WTC11 (cell line): ENCODE results near the gene KCTD1. TPM values are rescaled to one million over a fixed set of nuclear protein-coding genes. Genes with fewer than 3 reads are reported as not detected.
A peak's percentile ranks its signal among the peaks of the same experiment; 100 is the strongest.

ENCODE experiments used
- ATAC-seq: fragments of 200-7000 bp; cut with Tn5 transposase; 2 replicates; pipeline ENCODE4 v1.10.0; 2021; ENCODE audit warnings: mild to moderate bottlenecking, moderate library complexity
- CTCF ChIA-PET: fragments of 300-600 bp; sonication (Branson Sonifier 250); formaldehyde crosslinking; loops from one replicate; lab custom pipeline; 2021; ENCODE audit warnings: antibody characterized with exemption; lab: Charles Lee
- POLR2A ChIA-PET: fragments of 350-600 bp; sonication (Branson Sonifier 250); formaldehyde crosslinking; loops from one replicate; lab custom pipeline; 2021; ENCODE audit warnings: antibody characterized with exemption; lab: Charles Lee
- DNase-seq: peaks from one replicate; pipeline ENCODE4 v3.0.0; 2021; ENCODE audit warnings: low spot score
- H3K27ac Mint-ChIP-seq: 2 replicates; pipeline ENCODE4 v1.8.0; 2021; ENCODE audit warnings: mixed read lengths
- H3K27me3 Mint-ChIP-seq: 2 replicates; pipeline ENCODE4 v1.8.0; 2021; ENCODE audit warnings: low read depth, mild to moderate bottlenecking, moderate library complexity, mixed read lengths
- H3K36me3 Mint-ChIP-seq: 2 replicates; pipeline ENCODE4 v1.8.0; 2021; ENCODE audit warnings: mixed read lengths
- H3K4me1 Mint-ChIP-seq: 2 replicates; pipeline ENCODE4 v1.8.0; 2022; ENCODE audit warnings: mixed read lengths
- H3K4me3 Mint-ChIP-seq: 2 replicates; pipeline ENCODE4 v1.8.0; 2021; ENCODE audit warnings: mild to moderate bottlenecking, moderate library complexity, mixed read lengths
- H3K9me3 Mint-ChIP-seq: 2 replicates; pipeline ENCODE4 v1.8.0; 2021; ENCODE audit warnings: mixed read lengths
- AFF4 ChIP-seq: sonication (generic); formaldehyde crosslinking; IDR thresholded peaks from 2 replicates; pipeline ENCODE4 v1.8.1; 2023; ENCODE audit warnings: mild to moderate bottlenecking, missing genetic modification reagents, borderline replicate concordance
- ATF1 ChIP-seq: sonication (generic); formaldehyde crosslinking; IDR thresholded peaks from 2 replicates; pipeline ENCODE4 v1.8.1; 2023; ENCODE audit warnings: mild to moderate bottlenecking, moderate library complexity, missing genetic modification reagents
- ATF3 ChIP-seq: sonication (generic); formaldehyde crosslinking; conservative IDR thresholded peaks from 2 replicates; pipeline ENCODE4 v1.8.1; 2022; ENCODE audit warnings: mild to moderate bottlenecking, missing genetic modification reagents
- ATF6 ChIP-seq: sonication (generic); formaldehyde crosslinking; IDR thresholded peaks from 2 replicates; pipeline ENCODE4 v1.8.1; 2023; ENCODE audit warnings: mild to moderate bottlenecking, missing genetic modification reagents
- E2F5 ChIP-seq: sonication (generic); formaldehyde crosslinking; IDR thresholded peaks from 2 replicates; pipeline ENCODE4 v1.8.1; 2022; ENCODE audit warnings: mild to moderate bottlenecking, moderate library complexity, missing genetic modification reagents
- ELF4 ChIP-seq: sonication (generic); formaldehyde crosslinking; IDR thresholded peaks from 2 replicates; pipeline ENCODE4 v1.8.1; 2022; ENCODE audit warnings: low read depth, mild to moderate bottlenecking, moderate library complexity, missing genetic modification reagents
- FOXK1 ChIP-seq: sonication (generic); formaldehyde crosslinking; IDR thresholded peaks from 2 replicates; pipeline ENCODE4 v1.8.0; 2022; ENCODE audit warnings: mild to moderate bottlenecking, moderate library complexity, missing genetic modification reagents
- NR2C2 ChIP-seq: sonication (generic); formaldehyde crosslinking; IDR thresholded peaks from 2 replicates; pipeline ENCODE4 v1.8.0; 2022; ENCODE audit warnings: mild to moderate bottlenecking, missing genetic modification reagents
- NR3C1 ChIP-seq: sonication (generic); formaldehyde crosslinking; conservative IDR thresholded peaks from 2 replicates; pipeline ENCODE4 v1.8.1; 2023; ENCODE audit warnings: low read depth, mild to moderate bottlenecking, missing genetic modification reagents
- RELA ChIP-seq: sonication (generic); formaldehyde crosslinking; IDR thresholded peaks from 2 replicates; pipeline ENCODE4 v1.8.1; 2022; ENCODE audit warnings: missing genetic modification reagents, mild to moderate bottlenecking, borderline replicate concordance
- RORB ChIP-seq: fragments of 250-450 bp; sonication (Bioruptor Pico); IDR thresholded peaks from 2 replicates; pipeline ENCODE4 v1.9.0; 2021; ENCODE audit warnings: mild to moderate bottlenecking
- SMAD4 ChIP-seq: sonication (generic); formaldehyde crosslinking; IDR thresholded peaks from 2 replicates; pipeline ENCODE4 v1.8.0; 2022; ENCODE audit warnings: mild to moderate bottlenecking, missing genetic modification reagents
- ZNF219 ChIP-seq: sonication (generic); formaldehyde crosslinking; IDR thresholded peaks from 2 replicates; pipeline ENCODE4 v1.8.0; 2023; ENCODE audit warnings: missing genetic modification reagents, mild to moderate bottlenecking, borderline replicate concordance
- ZNF423 ChIP-seq: fragments of 250-450 bp; sonication (Bioruptor Pico); IDR thresholded peaks from 2 replicates; pipeline ENCODE4 v2.1.2; 2022; ENCODE audit warnings: mild to moderate bottlenecking, moderate library complexity
- total RNA-seq: library from RNA; stranded (reverse); gene quantifications from 3 replicates; pipeline ENCODE4 v1.2.3, GENCODE V29; 2021
- TF ChIP-seq, protein P1 (sequence below): sonication (generic); formaldehyde crosslinking; IDR thresholded peaks from 2 replicates; pipeline ENCODE4 v1.8.0; 2022; ENCODE audit warnings: mild to moderate bottlenecking, missing genetic modification reagents
- TF ChIP-seq, protein P2 (sequence below): sonication (generic); formaldehyde crosslinking; conservative IDR thresholded peaks from 2 replicates; pipeline ENCODE4 v1.8.1; 2023; ENCODE audit warnings: mild to moderate bottlenecking, low read depth, missing genetic modification reagents, moderate library complexity

KCTD1 gene
- total RNA-seq, 1 experiment from 2014 or later = 23.3 TPM

DNA sequence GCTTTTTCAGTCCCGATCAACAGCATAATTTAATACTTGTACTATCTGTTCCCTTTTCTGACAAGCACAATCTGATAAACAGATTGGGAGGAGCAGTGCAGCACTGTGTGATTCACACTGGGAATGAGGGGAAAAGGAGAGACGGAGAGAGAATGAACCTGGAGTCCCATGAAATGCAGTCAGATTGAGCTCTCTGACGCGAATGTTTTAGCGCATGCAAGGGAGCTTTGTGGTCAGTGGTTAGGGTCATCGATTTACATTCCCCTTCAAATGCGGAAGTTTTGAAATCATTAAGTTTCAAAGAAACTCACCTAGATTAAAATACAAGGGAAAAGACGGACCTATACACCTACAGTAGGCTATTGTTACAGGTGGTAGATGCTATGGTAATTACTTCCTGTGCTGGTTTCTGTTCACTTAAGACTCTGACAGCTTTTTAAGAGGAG lies 99.6 kb downstream of the KCTD1 start:
- POLR2A ChIA-PET = no interaction called here
- peaks cover 14% of the 10 kb centered on the region for H3K4me1 Mint-ChIP-seq
- DNase-seq = no peak
- ATAC-seq = peak; percentile 30
- no peaks in the 10 kb centered on the region; the same call in 1 of the 2 replicates for H3K27me3 Mint-ChIP-seq
- TF ChIP-seq ELF4 (CRISPR knock-in tag) = no peak
- TF ChIP-seq E2F5 (CRISPR knock-in tag) = no peak
- TF ChIP-seq NR3C1 (CRISPR knock-in tag) = no peak
- no peak for TF ChIP-seq ATF6
- TF ChIP-seq RELA (CRISPR knock-in tag) = no peak
- TF ChIP-seq SMAD4 (CRISPR knock-in tag) = no peak
- no peak for TF ChIP-seq NR2C2 (CRISPR knock-in tag)
- TF ChIP-seq ZNF219 (CRISPR knock-in tag) = no peak
- TF ChIP-seq, protein P1, sequence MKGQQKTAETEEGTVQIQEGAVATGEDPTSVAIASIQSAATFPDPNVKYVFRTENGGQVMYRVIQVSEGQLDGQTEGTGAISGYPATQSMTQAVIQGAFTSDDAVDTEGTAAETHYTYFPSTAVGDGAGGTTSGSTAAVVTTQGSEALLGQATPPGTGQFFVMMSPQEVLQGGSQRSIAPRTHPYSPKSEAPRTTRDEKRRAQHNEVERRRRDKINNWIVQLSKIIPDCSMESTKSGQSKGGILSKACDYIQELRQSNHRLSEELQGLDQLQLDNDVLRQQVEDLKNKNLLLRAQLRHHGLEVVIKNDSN (CRISPR knock-in tag) = no peak
- TF ChIP-seq ATF1 (CRISPR knock-in tag) = no peak
- TF ChIP-seq, protein P2, sequence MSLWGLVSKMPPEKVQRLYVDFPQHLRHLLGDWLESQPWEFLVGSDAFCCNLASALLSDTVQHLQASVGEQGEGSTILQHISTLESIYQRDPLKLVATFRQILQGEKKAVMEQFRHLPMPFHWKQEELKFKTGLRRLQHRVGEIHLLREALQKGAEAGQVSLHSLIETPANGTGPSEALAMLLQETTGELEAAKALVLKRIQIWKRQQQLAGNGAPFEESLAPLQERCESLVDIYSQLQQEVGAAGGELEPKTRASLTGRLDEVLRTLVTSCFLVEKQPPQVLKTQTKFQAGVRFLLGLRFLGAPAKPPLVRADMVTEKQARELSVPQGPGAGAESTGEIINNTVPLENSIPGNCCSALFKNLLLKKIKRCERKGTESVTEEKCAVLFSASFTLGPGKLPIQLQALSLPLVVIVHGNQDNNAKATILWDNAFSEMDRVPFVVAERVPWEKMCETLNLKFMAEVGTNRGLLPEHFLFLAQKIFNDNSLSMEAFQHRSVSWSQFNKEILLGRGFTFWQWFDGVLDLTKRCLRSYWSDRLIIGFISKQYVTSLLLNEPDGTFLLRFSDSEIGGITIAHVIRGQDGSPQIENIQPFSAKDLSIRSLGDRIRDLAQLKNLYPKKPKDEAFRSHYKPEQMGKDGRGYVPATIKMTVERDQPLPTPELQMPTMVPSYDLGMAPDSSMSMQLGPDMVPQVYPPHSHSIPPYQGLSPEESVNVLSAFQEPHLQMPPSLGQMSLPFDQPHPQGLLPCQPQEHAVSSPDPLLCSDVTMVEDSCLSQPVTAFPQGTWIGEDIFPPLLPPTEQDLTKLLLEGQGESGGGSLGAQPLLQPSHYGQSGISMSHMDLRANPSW (CRISPR knock-in tag) = no peak
- no peak for TF ChIP-seq ATF3
- TF ChIP-seq FOXK1 (CRISPR knock-in tag) = no peak
- no peak for TF ChIP-seq ZNF423 (CRISPR knock-in tag)
- no peak for TF ChIP-seq AFF4 (CRISPR knock-in tag)
- TF ChIP-seq RORB = no peak
- no peak overlapping the region for H3K4me3 Mint-ChIP-seq
- CTCF ChIA-PET = interaction anchor here (1.1 to 1.6 kb wide), 3 partner anchors 19 to 65 kb away, joined by 3 to 7 read pairs (median 5); no protein-coding TSS in a partner anchor
- peaks cover 3% of the 10 kb centered on the region; the same call in 1 of the 2 replicates for H3K36me3 Mint-ChIP-seq
- peak overlapping the region; percentile 39; the same call in 1 of the 2 replicates for H3K27ac Mint-ChIP-seq
- H3K9me3 Mint-ChIP-seq = peaks cover 5% of the 10 kb centered on the region
